ENCODE results near the gene KRTAP4-9.
"Not testable (repeated sequence)": the region's sequence is repeated elsewhere in the genome, so short reads cannot be mapped to it uniquely, and the experiment has no call there.

Gene KRTAP4-9

GRCh38 chr17:41096055-41096454, 9.1 kb upstream of the KRTAP4-9 start:
- no peak for DNase-seq

DNA sequence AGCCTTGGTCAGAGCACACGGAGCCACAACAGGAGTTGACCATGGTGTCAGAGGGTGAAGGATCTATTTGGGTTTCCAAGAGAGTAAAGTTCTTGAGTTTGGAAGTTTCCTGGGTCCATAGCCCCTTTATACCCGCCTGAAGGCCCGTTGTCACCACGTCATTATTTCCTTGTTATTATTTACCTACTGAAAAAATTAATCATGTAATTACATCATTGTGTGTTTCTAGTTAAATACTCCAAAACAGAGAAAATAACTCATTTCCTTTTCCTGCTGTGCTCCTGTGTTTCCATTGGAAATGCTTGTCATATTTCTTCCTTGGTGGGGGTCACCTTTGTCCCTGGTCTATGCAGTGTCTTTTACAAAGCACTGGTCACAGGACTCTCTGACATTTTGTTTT, 7.1 kb upstream of the KRTAP4-9 start, which contains the start of gene KRTAP4-8:
TSS of gene KRTAP4-8 (minus strand) at position 101 of the 400 bp plus-strand sequence. CDS start at position 43, 58 bp downstream.
- DNase-seq, result no peak

GRCh38 chr17:41098481-41098880, 6.7 kb upstream of the KRTAP4-9 start:
- DNase-seq, result no peak

DNA sequence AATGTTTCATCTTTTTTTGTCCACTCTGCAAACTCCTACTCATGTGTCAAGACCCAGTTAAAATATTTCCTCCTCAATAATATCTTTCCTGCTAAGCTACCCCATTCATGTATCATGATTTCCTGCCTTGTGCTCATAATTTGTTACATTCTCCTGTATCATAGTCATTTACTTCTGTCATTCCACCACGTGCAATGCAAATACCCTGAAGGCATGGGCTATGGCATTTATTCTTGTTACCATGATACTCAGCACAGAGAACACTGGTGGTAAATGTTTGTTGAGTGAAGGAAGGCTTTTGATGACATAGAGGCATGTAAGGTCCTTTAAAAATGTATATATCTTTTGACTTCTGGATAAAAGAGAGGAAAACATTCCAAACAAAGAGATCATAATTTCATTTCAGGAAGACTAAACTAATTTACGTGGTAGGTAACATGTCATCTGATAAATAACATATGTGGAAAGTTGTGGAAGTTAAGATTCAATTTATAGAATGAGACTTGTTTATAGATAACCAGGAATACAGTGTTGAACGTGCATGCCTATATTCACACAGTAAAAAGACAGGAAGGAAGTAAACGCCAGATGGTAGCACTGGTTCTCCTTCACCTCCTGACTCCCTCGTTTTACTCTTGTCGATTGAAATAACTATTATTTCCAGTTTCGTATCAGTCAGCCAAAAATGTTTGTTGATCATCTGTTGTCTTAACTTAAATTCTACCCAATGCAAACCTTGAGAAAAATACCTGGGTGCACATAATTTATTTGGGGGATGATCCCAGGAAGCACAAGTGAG, 5.3 kb upstream of the KRTAP4-9 start:
- not testable (repeated sequence) for DNase-seq

DNA sequence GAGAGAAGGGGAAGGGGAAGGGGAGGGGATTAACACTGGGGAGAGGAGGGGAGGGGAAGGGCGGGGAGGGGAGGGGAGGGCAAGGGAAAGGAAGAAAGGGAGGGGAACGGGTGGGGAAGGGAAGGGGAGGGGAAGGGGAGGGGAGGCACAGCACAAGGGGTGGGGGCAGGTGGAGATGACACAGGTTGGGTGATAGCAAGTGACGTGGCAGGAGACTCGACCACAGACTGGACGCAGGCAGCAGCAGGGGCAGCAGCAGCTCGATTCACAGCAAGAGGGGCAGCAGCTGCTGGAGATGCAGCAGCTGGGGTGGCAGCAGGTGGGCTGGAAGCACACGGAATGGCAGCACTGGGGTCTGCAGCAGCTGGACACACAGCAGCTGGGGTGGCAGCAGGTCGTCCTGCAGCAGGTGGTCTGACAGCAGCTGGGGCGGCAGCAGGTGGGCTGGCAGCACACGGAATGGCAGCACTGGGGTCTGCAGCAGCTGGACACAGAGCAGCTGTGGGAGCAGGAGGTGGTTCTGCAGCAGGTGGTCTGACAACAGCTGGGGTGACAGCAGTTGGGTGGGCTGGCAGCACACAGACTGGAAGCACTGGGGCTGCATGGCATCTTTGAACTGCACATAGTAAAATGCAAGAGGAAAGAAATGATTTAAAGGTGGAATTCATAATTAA, 3.5 kb upstream of the KRTAP4-9 start, which contains the start of gene KRTAP4-16:
TSS of gene KRTAP4-16 (minus strand) at position 624 of the 674 bp plus-strand sequence. CDS start at position 624, 0 bp downstream.
- DNase-seq, result no peak

DNA sequence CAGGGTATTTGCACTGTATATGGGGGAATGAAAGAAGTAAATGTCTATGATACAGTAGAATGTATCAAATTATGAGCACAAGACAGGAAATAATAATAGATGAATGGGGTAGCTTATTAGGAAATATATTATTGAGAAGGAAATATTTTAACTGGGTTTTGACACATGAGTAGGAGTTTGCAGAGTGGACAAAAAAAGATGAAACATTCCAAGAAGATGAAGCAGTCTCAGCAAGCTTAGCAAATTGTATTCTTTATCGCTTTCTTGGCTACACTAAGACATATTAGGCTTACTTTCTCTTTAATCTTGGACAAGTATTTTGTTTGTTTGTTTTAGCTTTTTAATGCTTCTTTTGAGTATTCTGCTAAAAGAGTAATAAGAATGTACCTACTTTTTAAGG, 1.3 kb upstream of the KRTAP4-9 start:
- no peak for DNase-seq

DNA sequence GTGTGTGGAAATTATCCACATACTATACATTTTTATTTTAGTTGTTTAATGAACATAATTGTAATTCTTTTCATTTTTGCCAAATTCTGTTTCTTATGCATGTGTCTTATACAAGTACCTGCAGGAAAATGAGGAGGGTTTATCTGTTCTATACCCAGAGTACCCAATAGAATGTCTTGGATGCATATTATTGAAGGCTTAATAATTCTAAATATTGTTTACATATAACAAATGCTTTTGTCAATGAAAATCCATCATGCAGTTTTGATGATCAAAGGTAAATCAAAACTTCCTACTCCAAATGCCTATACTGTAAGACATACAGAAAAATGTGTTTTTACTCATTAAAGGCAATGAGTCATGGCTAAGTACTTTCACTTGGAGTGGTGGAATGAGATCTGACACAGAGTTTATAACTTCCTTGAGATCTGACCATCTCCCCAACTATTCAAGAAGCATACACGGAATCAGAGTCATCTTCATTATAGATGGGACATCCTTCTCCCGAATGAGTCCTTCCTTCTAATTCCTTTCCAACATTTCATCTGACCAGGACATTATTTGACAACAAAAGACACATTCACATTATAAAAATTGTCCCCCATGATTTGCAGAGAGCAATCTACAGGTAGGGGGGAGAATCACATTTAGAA, 677 bp upstream of the KRTAP4-9 start:
- not testable (repeated sequence) for DNase-seq

GRCh38 chr17:41107941-41108450, 2.8 kb downstream of the KRTAP4-9 start:
- no peak for DNase-seq

DNA sequence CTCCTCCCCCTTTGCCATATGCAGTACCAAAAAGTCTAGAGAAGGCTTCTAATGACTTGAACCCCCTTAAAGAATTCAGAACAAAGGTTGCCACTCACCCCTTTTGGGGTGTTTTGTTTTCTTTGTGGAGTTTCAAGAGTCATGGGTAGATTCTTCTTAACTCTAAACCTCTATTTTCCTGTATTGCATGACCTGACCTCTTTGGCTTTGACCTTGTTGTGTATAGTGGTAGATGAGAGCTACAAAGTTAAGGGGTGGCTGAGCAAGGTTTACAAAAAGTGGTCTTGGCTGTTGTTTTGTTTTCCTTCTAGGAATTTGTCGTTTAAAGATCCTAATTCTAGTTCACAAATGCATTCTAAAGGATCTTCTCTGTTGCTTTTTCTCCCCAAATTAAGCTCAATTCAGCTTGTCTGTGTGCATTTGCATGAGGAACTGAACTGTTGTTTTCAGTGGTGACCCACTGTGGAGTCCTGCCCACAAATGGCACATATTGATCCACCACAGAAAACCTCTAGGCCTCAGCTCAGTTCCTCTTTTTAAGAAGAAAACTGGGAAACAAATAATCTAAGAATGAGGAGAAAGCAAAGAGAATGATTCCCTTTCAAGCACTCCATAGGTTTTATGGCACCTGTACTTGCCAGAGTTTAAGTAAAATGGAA, 3.7 kb downstream of the KRTAP4-9 start:
- DNase-seq, result not testable (repeated sequence)

GRCh38 chr17:41111151-41111885, 6.1 kb downstream of the KRTAP4-9 start:
- no peak for DNase-seq

GRCh38 chr17:41116297-41116696, 11.1 kb downstream of the KRTAP4-9 start:
- no peak for DNase-seq

DNA sequence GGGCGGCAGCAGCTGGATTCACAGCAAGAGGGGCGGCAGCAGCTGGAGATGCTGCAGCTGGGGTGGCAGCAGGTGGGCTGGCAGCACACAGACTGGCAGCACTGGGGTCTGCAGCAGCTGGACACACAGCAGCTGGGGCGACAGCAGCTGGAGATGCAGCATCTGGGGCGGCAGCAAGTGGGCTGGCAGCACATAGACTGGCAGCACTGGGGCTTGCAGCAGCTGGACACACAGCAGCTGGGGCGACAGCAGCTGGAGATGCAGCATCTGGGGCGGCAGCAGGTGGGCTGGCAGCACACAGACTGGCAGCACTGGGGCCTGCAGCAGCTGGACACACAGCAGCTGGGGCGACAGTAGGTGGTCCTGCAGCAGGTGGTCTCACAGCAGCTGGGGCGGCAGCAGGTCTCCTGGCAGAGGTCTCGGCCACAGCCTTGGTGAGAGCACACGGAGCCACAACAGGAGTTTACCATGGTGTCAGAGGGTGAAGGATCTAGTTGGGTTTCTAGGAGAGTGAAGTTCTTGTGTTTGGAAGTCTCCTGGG, 12.7 kb downstream of the KRTAP4-9 start, which contains the start of gene KRTAP4-11:
TSS of gene KRTAP4-11 (minus strand) at position 528 of the 541 bp plus-strand sequence. CDS start at position 470, 58 bp downstream.
- not testable (repeated sequence) for DNase-seq

- DNase-seq, result no peak
Observed at GRCh38 chr17:41118721-41119120, 13.5 kb downstream of the KRTAP4-9 start.

GRCh38 chr17:41119696-41120690, 14.8 kb downstream of the KRTAP4-9 start:
- DNase-seq, result not testable (repeated sequence)

GRCh38 chr17:41121742-41122141, 16.6 kb downstream of the KRTAP4-9 start:
- no peak for DNase-seq

GRCh38 chr17:41123292-41123990, 18.3 kb downstream of the KRTAP4-9 start:
- DNase-seq, result not testable (repeated sequence)

- not testable (repeated sequence) for DNase-seq
Observed at GRCh38 chr17:41123991-41124371, 18.8 kb downstream of the KRTAP4-9 start, which contains the start of gene KRTAP4-12. TSS of gene KRTAP4-12 (minus strand) at chr17:41124182. CDS start at chr17:41124122, 60 bp downstream.

- DNase-seq, result no peak
Observed at GRCh38 chr17:41125064-41125463, 19.9 kb downstream of the KRTAP4-9 start.

Measured in nucleus accumbens (tissue), 56 donors.